ENCODE results near the gene SCN7A.
A peak's percentile ranks its signal among the peaks of the same experiment; 100 is the strongest.
"Not testable (repeated sequence)": the region's sequence is repeated elsewhere in the genome, so short reads cannot be mapped to it uniquely, and the experiment has no call there.

SCN7A gene

DNA sequence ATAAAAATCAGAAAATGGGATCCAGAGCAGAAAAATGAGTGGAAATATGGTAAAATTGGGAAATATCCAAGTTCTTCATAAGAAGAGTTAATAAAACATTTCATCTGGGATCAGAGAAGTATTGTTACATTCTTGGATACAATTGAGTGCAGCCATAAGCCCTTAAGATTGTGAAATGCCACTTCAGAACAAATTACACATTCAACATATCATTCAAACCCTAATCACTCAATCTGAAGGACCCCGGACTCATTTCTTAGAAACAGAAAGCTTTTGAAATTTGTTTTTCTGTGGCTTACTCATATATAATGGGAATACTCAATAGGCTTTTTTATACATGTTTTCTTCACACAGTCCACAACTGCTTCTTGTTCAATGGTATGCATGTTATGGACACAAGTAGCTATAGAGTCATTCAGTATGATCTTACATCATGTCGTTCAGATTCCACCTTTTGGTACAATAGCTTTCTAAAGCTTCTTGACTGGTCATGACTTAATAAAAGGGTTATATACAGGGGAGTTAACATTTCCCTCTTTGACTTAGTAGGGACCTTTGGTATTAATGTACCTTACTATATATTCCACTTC lies 39.9 kb downstream of the SCN7A start:
- DNase-seq (ENCODE audit: low read depth), result no peak

DNA sequence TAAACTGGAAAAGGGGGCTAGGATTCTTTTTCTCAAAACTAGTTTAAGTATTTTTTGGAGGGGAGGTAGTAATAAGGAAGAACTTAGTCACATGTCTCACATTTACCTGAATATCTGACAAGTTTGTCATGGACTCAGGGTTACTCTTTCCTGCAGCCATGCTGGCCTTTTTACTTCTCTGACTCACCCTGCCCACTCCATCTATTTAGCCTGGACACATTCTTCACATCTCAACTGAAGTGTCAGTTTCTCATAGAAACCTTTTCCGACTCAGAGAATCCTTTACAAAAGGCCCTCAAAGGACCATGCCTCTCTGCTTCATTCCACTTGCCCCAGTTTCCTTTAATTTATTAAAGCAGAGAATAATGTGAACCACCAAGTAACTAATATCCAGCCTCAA lies 42.6 kb downstream of the SCN7A start:
- DNase-seq (ENCODE audit: low read depth), result no peak

- no peak for DNase-seq (ENCODE audit: low read depth)
Observed at GRCh38 chr2:166449439-166449838, 44.6 kb downstream of the SCN7A start.

DNA sequence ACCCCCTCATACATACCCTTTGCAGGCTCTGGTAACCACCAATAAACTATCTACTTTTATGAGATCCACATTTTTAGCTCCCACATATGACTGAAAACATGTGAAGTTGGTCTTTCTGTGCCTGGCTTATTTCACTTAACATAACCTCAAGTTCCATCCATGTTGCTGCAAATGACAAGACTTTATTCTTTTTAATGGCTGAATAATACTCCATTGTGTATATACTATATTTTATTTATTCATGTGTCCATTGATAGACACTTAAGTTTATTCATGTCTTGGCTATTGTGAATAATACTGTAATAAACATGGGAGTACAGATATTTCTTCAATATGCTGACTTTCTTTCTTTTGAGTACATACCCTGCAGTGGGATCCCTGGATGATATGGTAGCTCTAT lies 45.9 kb downstream of the SCN7A start:
- no peak for DNase-seq (ENCODE audit: low read depth)

DNA sequence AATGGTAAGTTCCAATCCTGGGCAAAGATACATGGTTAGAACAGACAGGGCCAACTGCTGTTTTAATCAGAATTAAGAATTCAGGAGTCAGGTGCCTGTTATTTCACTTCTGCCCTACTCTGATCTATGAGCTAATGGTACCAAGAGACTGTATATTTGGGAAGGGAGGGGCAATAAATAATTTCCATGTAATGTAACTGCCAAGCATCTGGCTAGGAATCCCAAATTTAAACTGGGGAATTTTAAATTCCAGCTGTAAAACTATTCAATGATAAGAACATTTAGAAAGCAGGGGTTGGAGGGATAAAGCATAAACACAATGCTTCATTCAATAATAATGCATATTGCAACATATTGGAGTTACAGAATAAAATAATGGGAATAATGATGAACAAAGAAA lies 49.7 kb downstream of the SCN7A start:
- DNase-seq (ENCODE audit: low read depth), result no peak

DNA sequence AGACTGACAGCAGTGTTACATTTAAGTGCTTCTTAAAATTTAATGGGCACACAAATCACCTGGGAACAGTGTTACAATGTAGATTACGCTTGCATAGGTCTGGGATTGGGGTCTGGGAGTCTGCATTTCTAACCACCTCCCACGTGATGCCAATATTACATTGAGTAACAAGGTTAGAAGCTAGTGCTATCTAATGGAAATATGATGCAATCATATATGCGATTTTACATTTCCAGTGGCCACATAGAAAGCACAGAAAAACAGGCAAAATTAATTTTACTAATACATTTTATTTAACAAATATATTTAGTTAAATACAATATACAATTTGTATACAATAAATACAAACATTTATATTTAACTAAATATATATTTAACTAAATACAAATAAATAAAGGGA lies 53.7 kb downstream of the SCN7A start:
- DNase-seq (ENCODE audit: low read depth), result no peak

GRCh38 chr2:166439078-166439477 lies 55.0 kb downstream of the SCN7A start:
- no peak for DNase-seq (ENCODE audit: low read depth)

GRCh38 chr2:166436976-166437375 lies 57.1 kb downstream of the SCN7A start:
- no peak for DNase-seq (ENCODE audit: low read depth)

- no peak for DNase-seq (ENCODE audit: low read depth)
Observed at GRCh38 chr2:166436189-166436588, 57.9 kb downstream of the SCN7A start.

DNA sequence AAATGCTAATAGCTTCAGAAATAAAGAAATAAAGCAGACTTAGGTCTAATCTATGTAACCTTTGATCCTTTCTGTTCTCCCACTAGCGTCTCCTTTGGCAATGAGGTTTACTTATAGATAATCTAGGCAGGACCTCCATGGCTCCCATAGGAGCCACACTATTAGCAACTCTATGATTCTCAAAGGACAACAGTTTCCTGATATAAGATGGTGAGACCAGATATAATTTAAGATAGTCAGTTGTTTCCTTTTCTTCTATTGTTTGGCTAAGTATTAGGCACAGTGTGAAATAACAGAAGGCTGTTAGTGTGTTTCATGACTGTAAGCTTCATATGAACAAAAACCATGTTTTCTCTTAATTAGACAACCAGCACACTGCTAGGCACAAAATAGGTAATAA lies 59.6 kb downstream of the SCN7A start:
- DNase-seq (ENCODE audit: low read depth), result no peak

- DNase-seq (ENCODE audit: low read depth), result no peak
Observed at GRCh38 chr2:166433457-166433856, 60.6 kb downstream of the SCN7A start.

DNA sequence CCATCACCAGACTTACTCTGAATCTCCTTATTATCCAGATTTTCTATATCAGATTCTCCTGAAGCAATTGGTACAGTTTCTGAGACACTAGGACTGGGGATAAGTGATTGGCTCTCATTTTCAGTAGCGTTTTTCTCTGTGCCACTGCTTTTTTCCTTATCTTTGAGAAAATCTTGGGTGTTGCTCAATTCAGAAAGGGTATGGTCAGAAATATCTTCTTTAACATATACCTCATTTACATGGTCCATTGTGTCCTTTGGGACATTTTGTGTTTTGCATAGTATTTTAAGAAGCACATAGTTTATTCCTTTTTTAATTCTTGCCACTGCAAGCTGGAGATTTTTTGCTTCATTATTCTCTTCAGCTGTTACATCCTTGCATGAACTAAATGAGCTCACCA lies 61.7 kb downstream of the SCN7A start:
- no peak for DNase-seq (ENCODE audit: low read depth)

DNA sequence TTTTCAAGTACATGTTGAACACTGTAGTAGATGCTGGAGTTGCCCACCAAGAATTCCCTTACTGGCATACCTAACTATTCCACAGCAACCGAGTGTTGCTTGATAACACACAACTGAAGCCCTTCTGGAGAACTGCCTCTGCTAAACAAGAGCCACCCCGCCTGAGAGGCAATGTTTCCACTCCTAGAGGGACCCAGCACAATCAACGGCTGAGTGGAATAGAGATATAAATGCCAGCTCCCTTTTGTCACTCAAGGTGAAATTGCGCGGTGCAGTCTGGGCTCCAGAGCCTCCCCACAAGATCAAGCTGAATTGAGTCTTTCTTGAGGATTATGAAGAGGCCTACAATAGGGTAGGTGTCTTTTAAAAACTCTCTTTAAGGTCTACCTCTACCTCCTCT lies 69.2 kb downstream of the SCN7A start:
- DNase-seq (ENCODE audit: low read depth), result no peak

- peak; percentile 23 for DNase-seq (ENCODE audit: low read depth)
Observed at GRCh38 chr2:166419616-166419934, 74.5 kb downstream of the SCN7A start.

- DNase-seq (ENCODE audit: low read depth), result no peak
Observed at GRCh38 chr2:166418853-166419615, 75.0 kb downstream of the SCN7A start.

- DNase-seq (ENCODE audit: low read depth), result peak; percentile 22
Observed at GRCh38 chr2:166417669-166418068, 76.4 kb downstream of the SCN7A start.

DNA sequence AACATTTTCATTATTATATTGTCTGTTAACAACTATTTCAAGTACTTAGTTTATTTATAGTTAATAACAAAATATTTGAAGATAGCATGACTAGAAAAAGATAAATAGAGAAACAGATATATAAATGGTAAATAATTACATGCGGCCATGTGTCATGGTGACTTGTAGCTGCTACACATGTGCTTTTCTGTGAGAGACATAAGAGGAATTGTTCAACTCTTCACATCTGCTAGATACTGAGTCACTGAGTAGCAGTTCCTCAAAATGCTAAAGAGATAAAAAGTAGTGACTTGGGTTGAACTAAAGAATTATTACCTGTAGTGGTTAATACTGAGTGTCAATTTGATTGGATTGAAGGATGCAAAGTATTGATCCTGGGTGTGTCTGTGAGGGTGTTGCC lies 80.8 kb downstream of the SCN7A start:
- no peak for DNase-seq (ENCODE audit: low read depth)

DNA sequence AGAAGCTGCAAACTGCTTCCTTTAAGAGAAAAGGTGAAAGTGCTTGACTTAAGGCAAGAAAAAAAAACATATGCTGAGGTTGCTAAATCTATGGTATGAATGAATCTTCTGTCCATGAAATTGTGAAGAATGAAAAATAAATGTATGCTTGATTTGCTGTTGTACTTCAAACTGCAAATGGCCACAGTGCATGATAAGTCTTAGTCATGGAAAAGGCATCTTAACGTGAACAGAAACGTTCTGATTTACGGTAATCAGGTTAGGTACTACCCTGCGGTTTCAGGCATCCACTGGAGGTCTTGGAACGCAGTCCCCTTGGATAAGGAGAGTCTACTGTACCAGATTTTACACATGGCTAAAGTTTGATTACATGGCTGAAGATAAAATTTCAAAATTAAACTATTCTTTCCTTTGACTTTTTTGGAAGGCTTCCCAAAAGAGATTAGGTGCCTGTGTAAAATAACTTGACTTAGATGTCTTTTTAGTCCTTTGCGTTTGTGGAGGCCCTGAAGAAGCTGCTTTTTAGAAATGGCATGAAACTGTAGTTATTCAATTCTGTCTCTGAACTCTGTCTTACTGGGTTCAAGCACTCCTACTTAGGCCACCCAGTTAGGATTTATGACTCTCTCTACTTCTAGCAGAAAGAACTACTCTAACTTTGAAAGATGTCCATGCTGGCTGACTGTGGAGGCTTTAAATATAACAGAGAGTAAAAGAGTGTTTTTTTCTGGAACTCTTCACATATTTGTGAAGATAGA lies 82.4 kb downstream of the SCN7A start:
- peak; percentile 75 for DNase-seq (ENCODE audit: low read depth)

- peak; percentile 93 for DNase-seq (ENCODE audit: low read depth)
Observed at GRCh38 chr2:166410828-166411472, 83.1 kb downstream of the SCN7A start.

DNA sequence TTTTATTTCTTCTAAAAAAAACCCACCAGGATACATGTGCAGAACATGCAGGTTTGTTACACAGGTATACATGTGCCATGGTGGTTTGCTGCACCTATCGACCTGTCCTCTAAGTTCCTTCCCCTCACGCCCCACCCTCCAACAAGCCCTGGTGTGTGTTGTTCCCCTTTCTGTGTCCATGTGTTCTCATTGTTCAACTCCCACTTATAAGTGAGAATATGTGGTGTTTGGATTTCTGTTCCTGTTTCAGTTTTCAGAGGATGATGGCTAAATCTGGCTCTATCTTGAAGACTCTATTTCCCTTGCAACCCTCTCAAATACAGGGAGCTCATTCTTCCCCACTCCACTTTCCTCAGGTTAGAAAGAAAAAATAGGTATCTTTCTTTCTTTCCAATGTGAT lies 86.3 kb downstream of the SCN7A start:
- DNase-seq (ENCODE audit: low read depth), result not testable (repeated sequence)

DNA sequence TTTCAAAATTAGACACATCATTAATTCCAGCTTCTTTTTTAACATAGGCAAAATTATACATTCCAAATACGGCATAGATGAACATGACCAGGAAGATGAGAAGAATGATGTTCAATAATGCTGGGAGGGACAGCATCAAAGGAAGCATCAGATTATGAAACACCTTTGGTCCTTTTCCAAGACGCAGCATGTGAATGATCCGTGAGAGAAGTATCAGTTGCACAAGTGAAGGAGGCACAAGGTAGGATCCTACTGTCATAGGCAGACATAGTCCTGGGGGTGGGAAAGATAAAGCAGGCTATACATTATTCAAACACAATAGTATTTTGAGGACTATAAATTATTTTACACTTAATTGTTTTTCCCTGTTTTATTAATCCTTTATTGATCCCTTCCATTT lies 87.7 kb downstream of the SCN7A start:
- no peak for DNase-seq (ENCODE audit: low read depth)

DNA sequence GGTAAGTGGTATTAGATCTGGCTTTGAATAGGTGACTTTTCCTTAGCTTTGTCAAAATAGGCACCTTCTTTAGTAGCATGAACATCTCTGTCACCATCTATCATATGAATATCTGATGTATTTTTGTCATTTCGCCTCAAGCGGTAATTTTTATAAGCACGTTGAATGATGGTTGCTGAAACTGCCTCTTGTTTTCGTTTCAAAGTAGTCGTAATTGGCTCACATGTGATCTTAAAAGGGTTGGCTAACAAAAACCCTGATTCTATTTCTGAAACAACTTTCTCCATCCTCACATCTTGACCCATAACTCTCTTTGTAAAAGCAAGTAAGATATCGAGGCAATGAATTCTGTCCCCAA lies 88.5 kb downstream of the SCN7A start:
- DNase-seq (ENCODE audit: low read depth), result no peak
